Transverse colon (tissue), 4 donors: ENCODE data around the gene CES2.

Experiments
- POLR2A ChIP-seq: fragments of 450-650 bp; IDR thresholded peaks from one replicate; pipeline ENCODE4 v1.6.1; 2016; ENCODE audit warnings: antibody characterized with exemption, mild to moderate bottlenecking, moderate library complexity
- POLR2AphosphoS5 ChIP-seq, 3 donors: sonication (generic); formaldehyde crosslinking; IDR thresholded peaks; one replicate each; pipeline ENCODE4 v1.6.1; 2016; ENCODE audit warnings: antibody characterized with exemption in 3 of 3
- TF ChIP-seq, protein P1 (sequence below), 5 experiments: fragments of 200-600 bp in 3 of 5; fragments of 450-650 bp in 2 of 5; sonication (generic) in 3 of 5; IDR thresholded peaks; 1 replicate in 2 of 5; 2 replicates in 3 of 5; pipeline ENCODE4 v1.5.1; 2016 to 2017; ENCODE audit warnings: antibody characterized with exemption in 5 of 5, inconsistent platforms in 3 of 5, mild to moderate bottlenecking in 2 of 5, moderate library complexity in 1 of 5

DNA sequence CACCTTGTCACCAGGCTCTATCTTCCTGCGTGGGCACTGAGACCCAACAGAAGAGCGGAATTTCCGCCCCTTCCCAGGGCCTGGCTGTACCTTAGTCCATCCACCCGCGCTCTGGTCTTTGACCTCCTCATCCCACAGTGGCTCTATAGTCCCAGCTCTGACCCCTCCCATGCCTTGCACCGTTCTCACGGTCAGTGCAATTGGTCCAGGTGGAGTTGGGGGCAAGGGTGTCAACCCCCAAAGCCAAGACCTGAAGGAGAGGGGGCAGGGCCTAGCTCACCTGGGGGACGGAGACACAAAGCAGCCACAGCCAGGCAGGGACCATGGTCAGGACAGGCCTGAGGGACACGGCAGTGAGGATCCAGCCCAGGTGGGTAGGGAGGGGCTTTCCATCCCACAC is 17.6 kb upstream of the CES2 start:
- TF ChIP-seq, protein P1, sequence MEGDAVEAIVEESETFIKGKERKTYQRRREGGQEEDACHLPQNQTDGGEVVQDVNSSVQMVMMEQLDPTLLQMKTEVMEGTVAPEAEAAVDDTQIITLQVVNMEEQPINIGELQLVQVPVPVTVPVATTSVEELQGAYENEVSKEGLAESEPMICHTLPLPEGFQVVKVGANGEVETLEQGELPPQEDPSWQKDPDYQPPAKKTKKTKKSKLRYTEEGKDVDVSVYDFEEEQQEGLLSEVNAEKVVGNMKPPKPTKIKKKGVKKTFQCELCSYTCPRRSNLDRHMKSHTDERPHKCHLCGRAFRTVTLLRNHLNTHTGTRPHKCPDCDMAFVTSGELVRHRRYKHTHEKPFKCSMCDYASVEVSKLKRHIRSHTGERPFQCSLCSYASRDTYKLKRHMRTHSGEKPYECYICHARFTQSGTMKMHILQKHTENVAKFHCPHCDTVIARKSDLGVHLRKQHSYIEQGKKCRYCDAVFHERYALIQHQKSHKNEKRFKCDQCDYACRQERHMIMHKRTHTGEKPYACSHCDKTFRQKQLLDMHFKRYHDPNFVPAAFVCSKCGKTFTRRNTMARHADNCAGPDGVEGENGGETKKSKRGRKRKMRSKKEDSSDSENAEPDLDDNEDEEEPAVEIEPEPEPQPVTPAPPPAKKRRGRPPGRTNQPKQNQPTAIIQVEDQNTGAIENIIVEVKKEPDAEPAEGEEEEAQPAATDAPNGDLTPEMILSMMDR (IDR thresholded peaks at IDR 0.05), result no peak
- TF ChIP-seq POLR2A, result no peak
- no peak for TF ChIP-seq POLR2AphosphoS5 (IDR thresholded peaks at IDR 0.05)
